Keratinocyte (primary cell): ENCODE results near the gene CCL19.

Experiments
- CTCF ChIP-seq, 3 experiments: IDR thresholded peaks in 1 of 3; conservative IDR thresholded peaks in 1 of 3; optimal IDR thresholded peaks in 1 of 3; 2 replicates in 2 of 3; 3 replicates in 1 of 3; pipeline versions ENCODE3 to v1.5.1; 2011; ENCODE audit warnings: low read length in 3 of 3, mild to moderate bottlenecking in 3 of 3, moderate library complexity in 2 of 3, control low read depth in 1 of 3, inconsistent platforms in 1 of 3; ENCODE audit not compliant: insufficient read depth in 2 of 3; ENCODE audit errors: extremely low read depth in 1 of 3
- EZH2 ChIP-seq: IDR thresholded peaks from one replicate; pipeline ENCODE4 v1.6.1; 2012; ENCODE audit warnings: inconsistent platforms, mild to moderate bottlenecking, low read length, moderate library complexity

- TF ChIP-seq CTCF (optimal IDR thresholded peaks at IDR 0.05 in 1 of 3, IDR thresholded peaks at IDR 0.05 in 1 of 3, conservative IDR thresholded peaks at IDR 0.05 in 1 of 3; ENCODE audit: extremely low read depth in 1 of 3, insufficient read depth in 2 of 3, low read length in 3 of 3) (no peak), EZH2 (no peak)
Measured at GRCh38 chr9:34732478-34732877, 41.4 kb upstream of the CCL19 start.
